ENCODE data around the gene TTC17. TPM values are rescaled to one million over a fixed set of nuclear protein-coding genes. Genes with fewer than 3 reads are reported as not detected.
A peak's percentile ranks its signal among the peaks of the same experiment; 100 is the strongest.

TTC17 gene
- total and polyA plus RNA-seq, 9 of the 15 experiments (the other 6 are each of a cell fraction or from before 2014, with no cell fraction given) = 19.7 to 99.1 (median 53.3) TPM

- no peak; the same call in 1 of the 2 replicates for TF ChIP-seq NKRF (IDR thresholded peaks at IDR 0.05; ENCODE audit: borderline replicate concordance)
- TF ChIP-seq, protein P1, sequence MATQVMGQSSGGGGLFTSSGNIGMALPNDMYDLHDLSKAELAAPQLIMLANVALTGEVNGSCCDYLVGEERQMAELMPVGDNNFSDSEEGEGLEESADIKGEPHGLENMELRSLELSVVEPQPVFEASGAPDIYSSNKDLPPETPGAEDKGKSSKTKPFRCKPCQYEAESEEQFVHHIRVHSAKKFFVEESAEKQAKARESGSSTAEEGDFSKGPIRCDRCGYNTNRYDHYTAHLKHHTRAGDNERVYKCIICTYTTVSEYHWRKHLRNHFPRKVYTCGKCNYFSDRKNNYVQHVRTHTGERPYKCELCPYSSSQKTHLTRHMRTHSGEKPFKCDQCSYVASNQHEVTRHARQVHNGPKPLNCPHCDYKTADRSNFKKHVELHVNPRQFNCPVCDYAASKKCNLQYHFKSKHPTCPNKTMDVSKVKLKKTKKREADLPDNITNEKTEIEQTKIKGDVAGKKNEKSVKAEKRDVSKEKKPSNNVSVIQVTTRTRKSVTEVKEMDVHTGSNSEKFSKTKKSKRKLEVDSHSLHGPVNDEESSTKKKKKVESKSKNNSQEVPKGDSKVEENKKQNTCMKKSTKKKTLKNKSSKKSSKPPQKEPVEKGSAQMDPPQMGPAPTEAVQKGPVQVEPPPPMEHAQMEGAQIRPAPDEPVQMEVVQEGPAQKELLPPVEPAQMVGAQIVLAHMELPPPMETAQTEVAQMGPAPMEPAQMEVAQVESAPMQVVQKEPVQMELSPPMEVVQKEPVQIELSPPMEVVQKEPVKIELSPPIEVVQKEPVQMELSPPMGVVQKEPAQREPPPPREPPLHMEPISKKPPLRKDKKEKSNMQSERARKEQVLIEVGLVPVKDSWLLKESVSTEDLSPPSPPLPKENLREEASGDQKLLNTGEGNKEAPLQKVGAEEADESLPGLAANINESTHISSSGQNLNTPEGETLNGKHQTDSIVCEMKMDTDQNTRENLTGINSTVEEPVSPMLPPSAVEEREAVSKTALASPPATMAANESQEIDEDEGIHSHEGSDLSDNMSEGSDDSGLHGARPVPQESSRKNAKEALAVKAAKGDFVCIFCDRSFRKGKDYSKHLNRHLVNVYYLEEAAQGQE (IDR thresholded peaks at IDR 0.05; ENCODE audit: borderline replicate concordance) = peak; percentile 23; the same call in 1 of the 2 replicates
- TF ChIP-seq, protein P1 (CRISPR knock-in tag; IDR thresholded peaks at IDR 0.05; ENCODE audit: low read depth) = peak; percentile 47; the same call in 1 of the 2 replicates
- peak; percentile 16; the same call in 1 of the 2 replicates for TF ChIP-seq MAFK (IDR thresholded peaks at IDR 0.05; ENCODE audit: low read length)
- TF ChIP-seq MIER1 (IDR thresholded peaks at IDR 0.05; ENCODE audit: low read depth) = no peak
- TF ChIP-seq TBP (optimal IDR thresholded peaks at IDR 0.05; ENCODE audit: low read depth, low read length) = peak; percentile 62
- TF ChIP-seq PHB (CRISPR knock-in tag; IDR thresholded peaks at IDR 0.05) = no peak
- no peak for TF ChIP-seq HLTF (IDR thresholded peaks at IDR 0.05)
- TF ChIP-seq ZNF134 (CRISPR knock-in tag; conservative IDR thresholded peaks at IDR 0.05) = no peak
- TF ChIP-seq SIN3B (IDR thresholded peaks at IDR 0.05; ENCODE audit: low read depth) = peak; percentile 80
- TF ChIP-seq E2F3 (CRISPR knock-in tag; IDR thresholded peaks at IDR 0.05) = peak; percentile 49; the same call in 1 of the 2 replicates
- TF ChIP-seq CBX5 (IDR thresholded peaks at IDR 0.05; ENCODE audit: borderline replicate concordance, low read depth) = 0 out of 2 replicates have a peak, but pooled peaks have one; percentile 29
- TF ChIP-seq EP400 (IDR thresholded peaks at IDR 0.05) = peak; percentile 78
- peak; percentile 97 for TF ChIP-seq PHF8 (IDR thresholded peaks at IDR 0.05; ENCODE audit: borderline replicate concordance, low read length)
- TF ChIP-seq, protein P2, sequence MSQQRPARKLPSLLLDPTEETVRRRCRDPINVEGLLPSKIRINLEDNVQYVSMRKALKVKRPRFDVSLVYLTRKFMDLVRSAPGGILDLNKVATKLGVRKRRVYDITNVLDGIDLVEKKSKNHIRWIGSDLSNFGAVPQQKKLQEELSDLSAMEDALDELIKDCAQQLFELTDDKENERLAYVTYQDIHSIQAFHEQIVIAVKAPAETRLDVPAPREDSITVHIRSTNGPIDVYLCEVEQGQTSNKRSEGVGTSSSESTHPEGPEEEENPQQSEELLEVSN (IDR thresholded peaks at IDR 0.05; ENCODE audit: borderline replicate concordance in 1 of 2, extremely low read depth in 1 of 2, insufficient read depth in 1 of 2, insufficient read length in 1 of 2, low read depth in 1 of 2, low read length in 1 of 2, poor library complexity in 1 of 2, severe bottlenecking in 1 of 2) = peak in 1 of 2 experiments; percentile 46
- no peak for TF ChIP-seq TCF7L2 (IDR thresholded peaks at IDR 0.05; ENCODE audit: low read depth, low read length)
- TF ChIP-seq SREBF2 (CRISPR knock-in tag; IDR thresholded peaks at IDR 0.05) = no peak
These were observed 46.7 kb upstream of the TTC17 start, which contains the start of gene API5 (continued) for GRCh38 chr11:43311791-43312607.

All from K562 (cell line).